Keratinocyte (primary cell): ENCODE results near the gene ADARB2. TPM values are rescaled to one million over a fixed set of nuclear protein-coding genes. Genes with fewer than 3 reads are reported as not detected.
"Not testable (repeated sequence)": the region's sequence is repeated elsewhere in the genome, so short reads cannot be mapped to it uniquely, and the experiment has no call there.

Experiments
- DNase-seq: peaks from one replicate; pipeline ENCODE4 v3.0.0-alpha.2; 2011; ENCODE audit warnings: low read depth, missing footprints, low spot score
- FAIRE-seq: peaks from 2 replicates; lab custom pipeline; 2011; peaks lifted over from hg19 to GRCh38; lab: Jason Lieb, UNC
- H2AFZ ChIP-seq: 2 replicates; pipeline ENCODE4 v1.6.0; 2012; ENCODE audit warnings: low read length, control low read depth, inconsistent platforms; ENCODE audit not compliant: control insufficient read depth
- H3K27ac ChIP-seq: 2 replicates; pipeline ENCODE4 v1.5.1; 2011; ENCODE audit warnings: low read length; ENCODE audit not compliant: control insufficient read depth, insufficient read depth
- H3K27me3 ChIP-seq: 3 replicates; pipeline ENCODE4 v1.6.0; 2011; ENCODE audit warnings: low read length; ENCODE audit not compliant: control insufficient read depth, insufficient read depth; ENCODE audit errors: extremely low read depth
- H3K36me3 ChIP-seq, 2 experiments: 2 replicates in 1 of 2; 3 replicates in 1 of 2; pipeline ENCODE4 v1.5.1; 2011; ENCODE audit warnings: low read length in 2 of 2, mild to moderate bottlenecking in 1 of 2; ENCODE audit not compliant: control insufficient read depth in 2 of 2, insufficient read depth in 2 of 2; ENCODE audit errors: extremely low read depth in 1 of 2
- H3K4me1 ChIP-seq: 3 replicates; pipeline ENCODE4 v1.5.1; 2011; ENCODE audit warnings: low read length; ENCODE audit not compliant: control insufficient read depth, insufficient read depth; ENCODE audit errors: extremely low read depth
- H3K4me2 ChIP-seq: 3 replicates; pipeline ENCODE4 v1.6.0; 2011; ENCODE audit warnings: low read depth, low read length; ENCODE audit not compliant: control insufficient read depth, insufficient read depth; ENCODE audit errors: extremely low read depth
- H3K4me3 ChIP-seq, 3 experiments: fragments of 200-600 bp in 1 of 3; sonication (generic) in 1 of 3; 2 replicates in 2 of 3; 3 replicates in 1 of 3; pipeline ENCODE4 v1.5.1; 2011 to 2016; ENCODE audit warnings: low read length in 3 of 3, mild to moderate bottlenecking in 3 of 3, control low read depth in 2 of 3, inconsistent platforms in 1 of 3, low read depth in 1 of 3, mixed read lengths in 1 of 3, mixed run types in 1 of 3, moderate library complexity in 1 of 3; ENCODE audit not compliant: control insufficient read depth in 2 of 3, insufficient read depth in 2 of 3; ENCODE audit errors: extremely low read depth in 1 of 3
- H3K79me2 ChIP-seq: 2 replicates; pipeline ENCODE4 v1.6.0; 2012; ENCODE audit warnings: low read length; ENCODE audit not compliant: control insufficient read depth, insufficient read depth
- H3K9ac ChIP-seq: 3 replicates; pipeline ENCODE4 v1.6.0; 2011; ENCODE audit warnings: low read length; ENCODE audit not compliant: control insufficient read depth, insufficient read depth; ENCODE audit errors: extremely low read depth
- H3K9me1 ChIP-seq: 3 replicates; pipeline ENCODE4 v1.6.0; 2011; ENCODE audit warnings: low read length; ENCODE audit not compliant: control insufficient read depth, insufficient read depth; ENCODE audit errors: extremely low read depth
- H3K9me3 ChIP-seq: 2 replicates; pipeline ENCODE4 v1.5.1; 2012; ENCODE audit warnings: low read depth, low read length; ENCODE audit not compliant: control insufficient read depth
- H4K20me1 ChIP-seq: 3 replicates; pipeline ENCODE4 v1.6.0; 2011; ENCODE audit warnings: low read length; ENCODE audit not compliant: control insufficient read depth, insufficient read depth; ENCODE audit errors: extremely low read depth
- EZH2 ChIP-seq: IDR thresholded peaks from one replicate; pipeline ENCODE4 v1.6.1; 2012; ENCODE audit warnings: inconsistent platforms, mild to moderate bottlenecking, low read length, moderate library complexity
- dilution Hi-C: fragments of 300-500 bp; cut with MboI; formaldehyde crosslinking; loops from one replicate; pipeline ENCODE4 v1.7.0; 2020; ENCODE audit warnings: low sequenced_read_pairs; ENCODE audit not compliant: extremely low pct_ligation_motif_present
- polyA plus RNA-seq, 5 experiments: library from polyadenylated mRNA; depleted of rRNA in 3 of 5; stranded (reverse) in 3 of 5; stranded (forward) in 1 of 5; unstranded in 1 of 5; fragments of >200 nt; gene quantifications; 1 replicate in 1 of 5; 2 replicates in 3 of 5; 3 replicates in 1 of 5; pipeline versions ENCODE4 v1.2.1 to v1.2.3, GENCODE V29; 2011 to 2012; ENCODE audit warnings: missing spikeins in 2 of 5, low read depth in 1 of 5, low replicate concordance in 1 of 5
- TF ChIP-seq, protein P1 (sequence below), 3 experiments: IDR thresholded peaks in 1 of 3; conservative IDR thresholded peaks in 1 of 3; optimal IDR thresholded peaks in 1 of 3; 2 replicates in 2 of 3; 3 replicates in 1 of 3; pipeline versions ENCODE3 to v1.5.1; 2011; ENCODE audit warnings: low read length in 3 of 3, mild to moderate bottlenecking in 3 of 3, moderate library complexity in 2 of 3, control low read depth in 1 of 3, inconsistent platforms in 1 of 3; ENCODE audit not compliant: insufficient read depth in 2 of 3; ENCODE audit errors: extremely low read depth in 1 of 3

Gene ADARB2
- polyA plus RNA-seq, 1 donor (not counting 4 experiments of a cell fraction or from before 2014, with no cell fraction given), result not detected

DNA sequence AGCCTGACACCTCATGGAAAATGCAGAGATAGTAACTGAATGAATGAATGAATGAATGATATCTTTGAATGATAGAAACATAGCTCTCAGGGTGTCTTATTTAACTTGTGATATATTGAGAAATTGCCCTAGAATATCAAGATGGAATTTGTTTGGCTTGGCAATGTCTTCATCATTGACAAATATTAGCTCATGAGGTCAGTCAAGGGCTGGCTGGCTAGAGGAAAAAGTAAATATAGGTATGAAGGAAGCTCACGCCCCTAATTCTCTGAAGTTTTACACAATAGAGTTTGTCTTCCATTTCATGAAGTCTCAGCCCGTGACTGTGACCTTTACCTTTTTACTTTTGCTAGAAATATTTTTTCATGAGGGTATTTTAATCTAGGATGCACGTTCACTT lies 305.2 kb downstream of the ADARB2 start:
- H3K4me3 ChIP-seq, result no peak overlapping the region
- H2AFZ ChIP-seq, result no peak overlapping the region
- no peaks in the 10 kb centered on the region for H3K4me1 ChIP-seq
- dilution Hi-C loops, result no loop called here
- H3K36me3 ChIP-seq, result no peaks in the 10 kb centered on the region
- no peak overlapping the region for H3K4me2 ChIP-seq
- no peaks in the 10 kb centered on the region for H3K27me3 ChIP-seq
- TF ChIP-seq EZH2, result no peak
- TF ChIP-seq, protein P1, sequence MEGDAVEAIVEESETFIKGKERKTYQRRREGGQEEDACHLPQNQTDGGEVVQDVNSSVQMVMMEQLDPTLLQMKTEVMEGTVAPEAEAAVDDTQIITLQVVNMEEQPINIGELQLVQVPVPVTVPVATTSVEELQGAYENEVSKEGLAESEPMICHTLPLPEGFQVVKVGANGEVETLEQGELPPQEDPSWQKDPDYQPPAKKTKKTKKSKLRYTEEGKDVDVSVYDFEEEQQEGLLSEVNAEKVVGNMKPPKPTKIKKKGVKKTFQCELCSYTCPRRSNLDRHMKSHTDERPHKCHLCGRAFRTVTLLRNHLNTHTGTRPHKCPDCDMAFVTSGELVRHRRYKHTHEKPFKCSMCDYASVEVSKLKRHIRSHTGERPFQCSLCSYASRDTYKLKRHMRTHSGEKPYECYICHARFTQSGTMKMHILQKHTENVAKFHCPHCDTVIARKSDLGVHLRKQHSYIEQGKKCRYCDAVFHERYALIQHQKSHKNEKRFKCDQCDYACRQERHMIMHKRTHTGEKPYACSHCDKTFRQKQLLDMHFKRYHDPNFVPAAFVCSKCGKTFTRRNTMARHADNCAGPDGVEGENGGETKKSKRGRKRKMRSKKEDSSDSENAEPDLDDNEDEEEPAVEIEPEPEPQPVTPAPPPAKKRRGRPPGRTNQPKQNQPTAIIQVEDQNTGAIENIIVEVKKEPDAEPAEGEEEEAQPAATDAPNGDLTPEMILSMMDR (optimal IDR thresholded peaks at IDR 0.05 in 1 of 3, IDR thresholded peaks at IDR 0.05 in 1 of 3, conservative IDR thresholded peaks at IDR 0.05 in 1 of 3; ENCODE audit: extremely low read depth in 1 of 3, insufficient read depth in 2 of 3, low read length in 3 of 3), result no peak
- peaks cover 2% of the 10 kb centered on the region for H3K9me3 ChIP-seq
- no peaks in the 10 kb centered on the region for H3K79me2 ChIP-seq
- DNase-seq (no peak), FAIRE-seq (no peak)
- H3K9me1 ChIP-seq, result no peaks in the 10 kb centered on the region
- H3K27ac ChIP-seq, result no peak overlapping the region
- H4K20me1 ChIP-seq, result no peaks in the 10 kb centered on the region
- H3K9ac ChIP-seq, result no peak overlapping the region

- no peak overlapping the region for H3K27ac ChIP-seq
- no peak overlapping the region for H3K4me2 ChIP-seq
- H2AFZ ChIP-seq, result no peak overlapping the region
- H4K20me1 ChIP-seq, result no peaks in the 10 kb centered on the region
- H3K36me3 ChIP-seq, result no peaks in the 10 kb centered on the region
- H3K4me1 ChIP-seq, result no peaks in the 10 kb centered on the region
- no peaks in the 10 kb centered on the region for H3K27me3 ChIP-seq
- H3K4me3 ChIP-seq, result no peak overlapping the region
- dilution Hi-C loops, result no loop called here
- no peaks in the 10 kb centered on the region for H3K79me2 ChIP-seq
- TF ChIP-seq, protein P1 (optimal IDR thresholded peaks at IDR 0.05 in 1 of 3, IDR thresholded peaks at IDR 0.05 in 1 of 3, conservative IDR thresholded peaks at IDR 0.05 in 1 of 3; ENCODE audit: extremely low read depth in 1 of 3, insufficient read depth in 2 of 3, low read length in 3 of 3), result no peak
- TF ChIP-seq EZH2, result no peak
- H3K9ac ChIP-seq, result no peak overlapping the region
- DNase-seq (no peak), FAIRE-seq (no peak)
- H3K9me3 ChIP-seq, result peaks cover 2% of the 10 kb centered on the region
- no peaks in the 10 kb centered on the region for H3K9me1 ChIP-seq
Measured at GRCh38 chr10:1431229-1431628, 306.1 kb downstream of the ADARB2 start.

DNA sequence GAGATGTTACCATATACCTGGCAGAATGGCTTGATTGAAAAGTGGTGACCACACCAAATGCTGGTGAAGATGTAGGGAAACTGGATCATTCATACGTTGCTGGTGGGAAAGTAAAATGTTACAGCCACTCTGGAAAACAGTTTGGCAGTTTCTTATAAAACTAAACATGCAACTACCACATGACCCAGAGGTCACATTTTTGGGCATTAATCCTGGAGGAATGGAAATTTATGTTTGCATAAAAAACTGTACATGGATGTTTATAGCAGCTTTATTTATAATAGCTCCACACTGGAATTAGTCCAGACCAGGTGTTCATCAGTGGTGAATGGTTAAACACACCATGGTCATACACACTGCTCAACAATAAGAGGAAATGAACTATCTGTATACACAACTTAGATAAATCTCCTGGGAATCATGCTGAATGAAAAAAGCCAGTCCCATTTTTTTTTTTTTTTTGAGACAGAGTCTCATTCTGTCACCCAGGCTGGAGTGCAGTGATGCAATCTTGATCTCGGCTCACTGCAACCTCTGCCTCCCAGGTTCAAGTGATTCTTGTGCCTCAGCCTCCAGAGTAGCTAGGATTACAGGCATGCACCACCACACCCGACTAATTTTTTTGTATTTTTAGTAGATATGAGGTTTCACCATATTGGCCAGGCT lies 309.7 kb downstream of the ADARB2 start:
- H3K79me2 ChIP-seq, result not testable (repeated sequence)

More for the DNA sequence above, 309.7 kb downstream of the ADARB2 start:
- dilution Hi-C loops, H3K27me3 ChIP-seq, H3K4me2 ChIP-seq, FAIRE-seq, H3K27ac ChIP-seq, H2AFZ ChIP-seq, H3K9me3 ChIP-seq, H3K4me3 ChIP-seq, H3K36me3 ChIP-seq, H4K20me1 ChIP-seq, H3K9ac ChIP-seq, H3K9me1 ChIP-seq, DNase-seq, H3K4me1 ChIP-seq: not testable (repeated sequence)
